Measurements from ENCODE around the gene ZMAT2.
"Not testable (repeated sequence)": the region's sequence is repeated elsewhere in the genome, so short reads cannot be mapped to it uniquely, and the experiment has no call there.

ZMAT2 gene, protein sequence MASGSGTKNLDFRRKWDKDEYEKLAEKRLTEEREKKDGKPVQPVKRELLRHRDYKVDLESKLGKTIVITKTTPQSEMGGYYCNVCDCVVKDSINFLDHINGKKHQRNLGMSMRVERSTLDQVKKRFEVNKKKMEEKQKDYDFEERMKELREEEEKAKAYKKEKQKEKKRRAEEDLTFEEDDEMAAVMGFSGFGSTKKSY

DNA sequence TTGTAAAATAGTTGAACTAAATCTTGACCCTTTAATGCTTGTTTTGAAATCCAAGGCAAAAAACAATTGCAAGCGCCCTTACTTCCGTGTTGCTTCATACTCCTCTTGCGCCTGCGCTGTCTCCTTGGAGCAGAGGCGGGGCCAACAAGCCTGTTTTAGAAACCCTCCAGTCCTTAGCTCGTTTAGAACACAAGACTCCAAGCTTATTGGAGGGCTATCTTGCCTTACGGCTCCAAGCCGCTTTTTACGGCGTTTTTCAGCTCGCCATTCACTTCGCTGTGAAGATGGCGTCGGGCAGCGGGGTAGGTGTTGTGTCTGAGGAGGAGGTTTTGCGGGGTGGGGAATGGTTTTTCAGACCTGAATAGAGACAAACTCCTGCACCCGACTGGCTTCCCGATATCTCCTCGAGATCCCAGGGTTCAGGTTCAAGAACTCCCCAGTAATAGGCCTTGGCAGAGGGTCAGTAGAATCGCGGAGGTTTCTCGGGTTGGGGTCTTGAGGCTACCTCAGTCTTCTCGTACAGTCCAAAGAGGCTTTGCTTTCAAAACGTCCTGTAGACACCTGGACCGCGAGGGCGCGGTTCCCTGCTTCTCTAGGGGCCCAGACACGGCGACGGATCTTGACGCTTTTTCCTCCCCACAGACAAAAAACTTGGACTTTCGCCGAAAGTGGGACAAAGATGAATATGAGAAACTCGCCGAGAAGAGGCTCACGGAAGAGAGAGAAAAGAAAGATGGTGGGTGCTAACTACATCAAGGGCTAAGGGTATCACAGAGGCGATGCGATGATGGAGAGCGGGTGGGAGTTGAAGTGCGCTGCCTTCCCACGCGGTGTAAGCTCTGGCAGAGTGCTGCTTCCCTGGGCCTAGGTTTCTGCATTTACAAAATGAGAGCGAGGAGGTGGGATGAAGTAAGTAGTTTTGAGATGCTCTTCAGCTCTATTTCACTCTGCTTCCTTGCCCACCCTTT is at the start of gene ZMAT2:
ZMAT2 (plus strand) TSS at position 271 of the 968 bp plus-strand sequence; CDS start at position 285, 14 bp downstream.
- peak; percentile 90 for DNase-seq

GRCh38 chr5:140658870-140659269 is 41.4 kb upstream of the ZMAT2 start:
- DNase-seq = no peak

DNA sequence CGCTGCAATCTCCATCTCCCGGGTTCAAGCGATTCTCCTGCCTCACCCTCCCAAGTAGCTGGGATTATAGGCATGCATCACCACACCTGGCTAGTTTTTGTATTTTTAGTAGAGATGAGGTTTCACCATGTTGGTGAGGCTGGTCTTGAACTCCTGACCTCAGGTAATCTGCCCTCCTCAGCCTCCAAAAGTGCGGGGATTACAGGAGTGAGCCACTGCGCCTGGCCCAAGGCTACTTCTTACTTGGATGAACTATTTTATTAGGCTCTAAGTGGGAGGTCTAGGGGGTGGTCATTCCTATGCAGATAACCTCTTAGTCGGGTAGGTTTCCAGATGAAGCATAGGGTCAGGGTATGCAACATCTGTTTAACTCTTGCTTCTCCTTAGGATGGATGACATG is 39.9 kb upstream of the ZMAT2 start:
- DNase-seq = not testable (repeated sequence)

- no peak for DNase-seq
Observed at GRCh38 chr5:140664030-140664358, 36.3 kb upstream of the ZMAT2 start.

GRCh38 chr5:140664359-140665119 is 35.7 kb upstream of the ZMAT2 start, which contains the start of gene WDR55:
TSS of gene WDR55 (plus strand) at chr5:140664904. CDS start at chr5:140664913, 9 bp downstream.
- peak; percentile 80 for DNase-seq

DNA sequence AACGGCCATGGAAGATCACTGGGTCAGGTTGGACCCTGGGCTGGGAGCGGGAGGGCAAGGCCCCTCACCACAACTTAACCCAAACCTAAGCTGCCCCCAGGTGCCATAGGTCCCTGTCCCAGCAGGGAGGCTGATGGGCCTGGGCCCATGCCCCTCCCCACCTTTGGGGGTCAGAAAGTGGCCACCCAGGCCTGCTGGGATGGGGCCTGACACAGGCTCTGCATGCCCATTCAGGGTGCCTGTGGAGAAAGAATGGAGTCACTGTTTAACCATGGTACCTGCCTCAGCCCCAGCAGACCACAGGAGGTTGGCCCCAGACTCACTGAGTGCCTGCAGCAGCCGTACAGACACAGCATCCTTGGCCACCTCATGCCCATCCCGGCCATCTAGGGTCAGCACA is 29.2 kb upstream of the ZMAT2 start:
- not testable (repeated sequence) for DNase-seq

- DNase-seq = no peak
Observed at GRCh38 chr5:140671472-140672125, 28.6 kb upstream of the ZMAT2 start.

GRCh38 chr5:140672455-140673186 is 27.6 kb upstream of the ZMAT2 start:
- DNase-seq = no peak

DNA sequence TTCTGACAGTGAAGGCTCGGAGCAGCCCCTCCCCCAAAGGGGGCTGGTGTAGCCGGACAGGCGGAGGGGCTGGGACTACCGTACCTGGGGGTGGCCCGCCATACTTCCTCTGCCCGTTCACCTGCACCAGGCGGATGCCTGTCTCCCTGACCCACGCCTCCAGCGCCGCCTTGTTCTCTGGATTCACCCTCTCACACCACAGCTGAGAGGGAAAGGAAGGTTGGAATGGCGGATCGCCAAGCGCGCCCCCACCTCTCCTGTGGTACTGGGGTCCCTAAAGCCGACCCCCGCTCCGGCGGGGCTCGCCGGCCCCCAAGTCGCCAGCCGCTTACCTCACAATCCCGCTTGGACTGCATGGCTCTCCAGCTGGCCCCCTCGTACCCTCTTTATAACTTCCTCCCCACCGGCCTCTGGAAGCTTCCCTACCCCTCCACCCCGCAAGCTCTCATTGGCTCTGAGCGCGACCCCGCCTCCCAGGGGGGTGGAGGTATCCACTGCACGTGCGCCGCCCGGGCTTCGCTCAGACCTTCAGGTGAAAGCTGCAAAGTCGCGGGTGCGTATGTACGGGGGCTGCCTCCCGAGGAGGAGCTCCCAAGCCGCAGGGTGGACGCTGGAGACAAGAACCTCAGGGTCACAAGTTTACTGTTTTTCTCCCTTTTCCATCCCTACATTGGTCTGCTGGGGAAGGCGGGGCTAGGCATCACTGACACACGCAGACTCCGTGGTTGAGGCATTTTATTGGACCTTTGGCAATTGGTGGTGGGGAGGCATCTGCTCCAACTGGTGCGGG is 26.9 kb upstream of the ZMAT2 start, which contains the start of gene DND1:
DND1 (minus strand) TSS at position 390 of the 790 bp plus-strand sequence; CDS start at position 356, 34 bp downstream.
- no peak for DNase-seq

- no peak for DNase-seq
Observed at GRCh38 chr5:140674211-140674610, 26.0 kb upstream of the ZMAT2 start.

DNA sequence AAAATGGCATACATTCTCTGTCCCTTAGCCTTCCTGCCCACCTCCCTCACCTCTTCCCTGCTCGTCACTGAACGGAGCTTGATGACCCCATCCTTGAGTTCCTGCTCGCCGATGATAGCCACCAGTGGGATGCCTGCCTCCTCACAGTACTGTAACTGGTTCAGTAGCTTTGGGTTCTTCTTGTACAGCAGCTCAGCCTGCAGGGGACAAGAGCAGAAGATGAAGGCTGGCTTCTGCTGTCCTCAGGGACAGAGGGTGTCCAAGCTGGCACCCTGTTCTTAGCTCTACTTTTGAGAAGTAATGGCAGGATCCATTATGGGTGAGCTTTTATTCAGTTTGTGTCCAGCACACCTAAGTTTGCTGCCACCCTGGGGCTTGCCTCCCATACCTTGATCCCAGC is 25.6 kb upstream of the ZMAT2 start:
- no peak for DNase-seq

- no peak for DNase-seq
Observed at GRCh38 chr5:140677947-140678346, 22.3 kb upstream of the ZMAT2 start.

GRCh38 chr5:140678993-140679392 is 21.3 kb upstream of the ZMAT2 start:
- no peak for DNase-seq

DNA sequence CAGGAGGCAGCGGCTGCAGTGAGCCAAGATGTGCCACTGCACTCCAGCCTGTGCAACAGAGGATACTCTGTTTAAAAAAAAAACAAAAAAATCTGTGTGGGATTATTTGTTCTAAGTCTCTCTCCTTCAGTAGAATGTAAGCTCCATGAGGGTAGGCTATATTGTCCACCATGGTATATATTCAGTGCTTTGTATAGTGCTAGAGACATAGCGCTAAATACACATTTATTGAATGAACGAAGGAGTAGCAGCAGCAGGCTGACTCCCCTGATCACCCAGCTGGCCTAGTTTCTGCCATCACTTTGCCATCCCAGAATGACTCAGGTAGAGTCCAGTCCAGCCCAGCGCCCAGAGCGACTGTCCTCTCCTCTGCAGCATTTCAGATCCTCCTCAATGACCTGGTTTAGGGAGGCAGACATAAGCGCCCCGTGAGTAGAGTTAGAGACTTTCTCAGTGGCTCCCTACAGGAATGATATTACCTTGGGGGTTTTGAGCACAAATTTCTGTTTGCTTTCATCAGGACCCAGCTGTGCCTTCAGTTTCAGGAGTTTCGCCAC is 9.8 kb upstream of the ZMAT2 start:
- no peak for DNase-seq

- DNase-seq = peak; percentile 82
Observed at GRCh38 chr5:140690941-140691924, 9.0 kb upstream of the ZMAT2 start, which contains the start of the genes HARS1 and HARS2. TSS of gene HARS1 (minus strand) at chr5:140691370. CDS start at chr5:140691304, 66 bp downstream. TSS of gene HARS2 (plus strand) at chr5:140691455. CDS start at chr5:140691649, 194 bp downstream.

GRCh38 chr5:140694276-140694675 is 6.0 kb upstream of the ZMAT2 start:
- DNase-seq = no peak

DNA sequence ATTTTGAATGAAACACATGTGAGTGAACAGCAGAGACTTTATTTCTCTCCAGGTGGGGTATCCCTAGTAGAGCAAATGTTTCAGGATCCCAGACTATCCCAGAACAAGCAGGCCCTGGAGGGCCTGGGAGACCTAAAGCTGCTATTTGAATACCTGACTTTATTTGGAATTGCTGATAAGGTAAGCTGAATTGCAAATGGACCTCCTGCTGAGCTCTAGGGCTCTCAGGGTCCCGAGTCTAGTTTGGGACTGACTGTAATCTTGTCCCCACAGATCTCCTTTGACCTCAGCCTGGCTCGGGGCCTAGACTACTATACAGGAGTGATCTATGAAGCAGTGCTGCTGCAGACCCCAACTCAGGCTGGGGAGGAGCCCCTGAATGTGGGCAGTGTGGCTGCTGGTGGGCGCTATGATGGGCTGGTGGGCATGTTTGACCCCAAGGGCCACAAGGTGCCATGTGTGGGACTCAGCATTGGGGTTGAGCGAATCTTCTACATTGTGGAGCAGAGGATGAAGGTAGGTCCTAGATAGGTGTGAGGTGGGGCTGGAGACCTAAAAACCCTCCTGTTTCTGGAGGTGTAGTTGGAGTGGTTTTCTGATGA is 3.3 kb upstream of the ZMAT2 start:
- no peak for DNase-seq

DNA sequence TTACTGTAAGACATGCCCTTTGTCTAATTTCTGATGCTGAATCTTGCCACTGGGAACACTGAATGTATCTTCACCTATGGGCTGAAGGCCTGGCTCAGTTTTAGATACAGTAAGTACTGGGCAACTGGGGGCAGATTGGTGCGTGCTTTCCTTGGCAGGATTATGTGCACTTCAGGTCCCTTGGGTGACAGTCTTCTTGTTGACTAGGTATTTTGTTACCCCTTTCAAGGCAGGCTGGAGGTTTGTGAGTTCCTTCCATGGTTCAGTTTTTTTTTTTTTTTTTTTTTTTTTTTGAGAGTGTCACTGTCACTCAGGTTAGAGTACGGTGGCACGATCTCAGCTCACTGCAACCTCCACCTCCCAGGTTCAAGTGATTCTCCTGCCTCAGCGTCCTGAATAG is 7.6 kb downstream of the ZMAT2 start:
- DNase-seq = no peak

DNA sequence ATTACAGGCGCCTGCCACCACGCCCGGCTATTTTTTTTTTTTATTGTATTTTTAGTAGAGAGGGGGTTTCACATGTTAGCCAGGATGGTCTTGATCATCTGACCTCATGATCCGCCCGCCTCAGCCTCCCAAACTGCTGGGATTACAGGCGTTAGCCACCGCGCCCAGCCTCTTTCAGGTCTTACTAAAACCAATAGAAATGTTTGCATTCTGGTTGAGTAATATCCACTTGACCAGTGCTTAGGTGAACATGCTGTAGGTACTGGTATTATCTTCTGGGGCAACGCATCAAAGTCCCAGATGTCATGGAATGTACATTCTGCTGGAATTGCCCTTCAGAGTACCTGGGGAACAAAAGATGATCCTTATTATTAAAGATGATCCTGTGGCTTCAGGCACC is 8.5 kb downstream of the ZMAT2 start:
- DNase-seq = not testable (repeated sequence)

Data from NCI-H1105 treated with DMSO at 0.1 percent for 48 hours (cell line).